ENCODE measurements around the gene PRPF4.
A peak's percentile ranks its signal among the peaks of the same experiment; 100 is the strongest.

The PRPF4 gene

DNA sequence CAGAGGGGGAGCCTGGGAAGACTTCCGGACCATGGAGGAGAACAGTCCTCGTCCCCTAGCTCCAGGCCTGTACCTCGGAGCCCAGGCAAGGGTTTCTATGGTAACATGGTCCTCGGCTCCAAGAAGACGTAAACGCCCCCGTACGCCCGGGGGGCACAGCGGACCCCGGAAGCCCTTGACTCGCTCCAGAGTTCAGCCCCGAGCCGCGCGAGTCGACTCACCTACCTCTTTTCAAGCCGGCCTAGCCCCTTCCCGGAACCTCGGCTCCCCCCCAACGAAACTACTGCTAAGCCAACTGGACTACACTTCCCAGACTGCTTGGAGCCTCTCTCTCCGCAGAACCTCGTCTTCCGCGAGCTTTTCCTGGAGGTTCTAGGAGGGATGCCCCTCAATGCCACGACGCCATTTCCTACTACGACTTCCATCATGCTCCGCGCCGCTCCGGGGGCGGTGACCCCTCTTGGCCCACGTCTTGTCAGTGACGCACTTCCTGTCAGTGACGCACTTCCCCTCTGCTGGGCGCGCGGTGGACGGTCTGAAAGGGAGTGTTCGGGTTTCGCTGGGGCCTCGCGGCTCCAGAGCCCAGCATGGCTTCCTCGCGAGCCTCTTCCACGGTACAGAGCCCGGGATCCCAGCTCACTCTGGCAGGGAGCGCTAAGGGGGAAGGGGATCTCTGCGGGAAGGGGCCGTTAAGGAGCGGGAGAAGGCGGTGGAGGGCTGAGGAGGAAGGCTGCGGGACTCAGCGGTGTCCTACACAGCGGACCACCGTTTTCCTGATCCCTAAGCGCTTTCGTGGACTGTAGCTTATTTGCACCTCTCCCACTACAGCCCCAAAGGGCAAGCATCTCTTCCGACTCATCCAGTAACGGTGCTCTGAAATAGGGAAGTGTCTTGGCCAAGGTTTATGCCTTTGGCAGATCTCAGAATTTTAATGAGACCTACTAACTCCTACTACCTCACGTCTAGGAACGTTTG lies at the start of gene PRPF4, which contains the start of gene CDC26:
PRPF4 (plus strand) TSS at position 502 of the 975 bp plus-strand sequence; CDS start at position 588, 86 bp downstream.
CDC26 (minus strand) TSS at position 416 of the 975 bp plus-strand sequence. CDS start 3,065 bp downstream, outside the sequence.
- peaks cover 6% of the 10 kb centered on the region; the same call in 1 of the 2 replicates for H3F3A ChIP-seq (ENCODE audit: insufficient read depth)
- H3K36me3 ChIP-seq (ENCODE audit: low read length), result peaks cover 32% of the 10 kb centered on the region; the same call in 1 of the 2 replicates
- TF ChIP-seq EZH2phosphoT487 (conservative IDR thresholded peaks at IDR 0.05; ENCODE audit: low read length), result no peak
- no peak for TF ChIP-seq CTCF (IDR thresholded peaks at IDR 0.05; ENCODE audit: insufficient read depth, low read length, poor library complexity, severe bottlenecking)
- H3K9ac ChIP-seq (ENCODE audit: low read length), result peak within 1 kb of the TSS; percentile 93
- no peaks in the 10 kb centered on the region for H3K9me3 ChIP-seq (ENCODE audit: insufficient read depth, low read length)
- no peaks in the 10 kb centered on the region; the same call in 1 of the 2 replicates for H4K20me1 ChIP-seq (ENCODE audit: low read depth, low read length)
- H3K9me2 ChIP-seq (replicated peaks; ENCODE audit: insufficient read depth, low read length), result no peaks in the 10 kb centered on the region
- H3K4me3 ChIP-seq (ENCODE audit: insufficient read depth, low read length, poor library complexity, severe bottlenecking), result peak within 1 kb of the TSS; percentile 88
- peak within 1 kb of the TSS; percentile 65 for H3K27ac ChIP-seq (ENCODE audit: low read depth, low read length)
- peak within 1 kb of the TSS; percentile 76 for H2AFZ ChIP-seq (ENCODE audit: low read depth, low read length, severe bottlenecking)
- peaks cover 44% of the 10 kb centered on the region for H3K79me2 ChIP-seq (ENCODE audit: insufficient read depth, low read length)
- no peaks in the 10 kb centered on the region for H3K27me3 ChIP-seq (ENCODE audit: low read length)
- peak within 1 kb of the TSS; percentile 81 for H3K4me2 ChIP-seq (ENCODE audit: low read depth, low read length, poor library complexity, severe bottlenecking)

GRCh38 chr9:113227436-113227835 lies 48.0 kb upstream of the PRPF4 start:
- TF ChIP-seq EZH2phosphoT487 (conservative IDR thresholded peaks at IDR 0.05; ENCODE audit: low read length), result no peak
- TF ChIP-seq CTCF (IDR thresholded peaks at IDR 0.05; ENCODE audit: insufficient read depth, low read length, poor library complexity, severe bottlenecking), result no peak
- no peaks in the 10 kb centered on the region for H3K9me2 ChIP-seq (replicated peaks; ENCODE audit: insufficient read depth, low read length)
- H2AFZ ChIP-seq (ENCODE audit: low read depth, low read length, severe bottlenecking), result no peak overlapping the region
- H3K27me3 ChIP-seq (ENCODE audit: low read length), result no peaks in the 10 kb centered on the region
- H3K79me2 ChIP-seq (ENCODE audit: insufficient read depth, low read length), result no peaks in the 10 kb centered on the region
- H3K4me2 ChIP-seq (ENCODE audit: low read depth, low read length, poor library complexity, severe bottlenecking), result no peak overlapping the region
- no peaks in the 10 kb centered on the region for H3K9me3 ChIP-seq (ENCODE audit: insufficient read depth, low read length)
- H3K9ac ChIP-seq (ENCODE audit: low read length), result no peak overlapping the region
- no peaks in the 10 kb centered on the region for H3F3A ChIP-seq (ENCODE audit: insufficient read depth)
- H3K36me3 ChIP-seq (ENCODE audit: low read length), result no peaks in the 10 kb centered on the region
- H3K4me3 ChIP-seq (ENCODE audit: insufficient read depth, low read length, poor library complexity, severe bottlenecking), result no peak overlapping the region
- H4K20me1 ChIP-seq (ENCODE audit: low read depth, low read length), result no peaks in the 10 kb centered on the region
- no peak overlapping the region for H3K27ac ChIP-seq (ENCODE audit: low read depth, low read length)

- Histone ChIP-seq H3K27ac (ENCODE audit: low read depth, low read length) (no peak overlapping the region), H3K9me2 (replicated peaks; ENCODE audit: insufficient read depth, low read length) (no peaks in the 10 kb centered on the region), H3K9me3 (ENCODE audit: insufficient read depth, low read length) (no peaks in the 10 kb centered on the region), H3F3A (ENCODE audit: insufficient read depth) (no peaks in the 10 kb centered on the region), H4K20me1 (ENCODE audit: low read depth, low read length) (no peaks in the 10 kb centered on the region), H3K27me3 (ENCODE audit: low read length) (no peaks in the 10 kb centered on the region), H3K36me3 (ENCODE audit: low read length) (no peaks in the 10 kb centered on the region), H3K9ac (ENCODE audit: low read length) (no peak overlapping the region), H3K4me3 (ENCODE audit: insufficient read depth, low read length, poor library complexity, severe bottlenecking) (no peak overlapping the region), H3K4me2 (ENCODE audit: low read depth, low read length, poor library complexity, severe bottlenecking) (no peak overlapping the region), H3K79me2 (ENCODE audit: insufficient read depth, low read length) (no peaks in the 10 kb centered on the region), H2AFZ (ENCODE audit: low read depth, low read length, severe bottlenecking) (no peak overlapping the region)
- TF ChIP-seq CTCF (IDR thresholded peaks at IDR 0.05; ENCODE audit: insufficient read depth, low read length, poor library complexity, severe bottlenecking) (no peak), EZH2phosphoT487 (conservative IDR thresholded peaks at IDR 0.05; ENCODE audit: low read length) (no peak)
Observed at GRCh38 chr9:113228130-113228665, 47.3 kb upstream of the PRPF4 start.
